H1 (cell line): ENCODE results near the gene SPIRE2. TPM values are rescaled to one million over a fixed set of nuclear protein-coding genes. Genes with fewer than 3 reads are reported as not detected.

Source experiments
- CTCF ChIA-PET: fragments of 300-600 bp; sonication (Branson Sonifier 250); formaldehyde crosslinking; loops from one replicate; lab custom pipeline; 2021; ENCODE audit not compliant: partially characterized antibody; lab: Charles Lee
- POLR2A ChIA-PET: fragments of 300-600 bp; sonication (Branson Sonifier 250); formaldehyde crosslinking; loops from one replicate; lab custom pipeline; 2021; ENCODE audit warnings: inconsistent platforms; ENCODE audit not compliant: partially characterized antibody; lab: Charles Lee
- DNase-seq, 2 experiments: peaks; one replicate each; pipeline versions ENCODE4 v3.0.0 to v3.0.0-alpha.2; 2010 to 2022; ENCODE audit warnings: low spot score in 2 of 2, low read depth in 1 of 2, mixed read lengths in 1 of 2
- FAIRE-seq: peaks from 2 replicates; lab custom pipeline; 2011; peaks lifted over from hg19 to GRCh38; lab: Jason Lieb, UNC
- H2AFZ ChIP-seq: 2 replicates; pipeline ENCODE4 v1.8.1; 2012; ENCODE audit warnings: low read length, inconsistent platforms
- H2AK5ac ChIP-seq: 2 replicates; pipeline ENCODE4 v1.6.1; 2013; ENCODE audit warnings: low read depth, low read length
- H2BK120ac ChIP-seq: replicated peaks from 2 replicates; pipeline ENCODE3; 2013; ENCODE audit warnings: low read depth, low read length, inconsistent platforms
- H2BK12ac ChIP-seq: 2 replicates; pipeline ENCODE4 v1.6.1; 2013; ENCODE audit warnings: low read depth, low read length
- H2BK15ac ChIP-seq: 2 replicates; pipeline ENCODE4 v1.6.1; 2013; ENCODE audit warnings: low read length
- H2BK20ac ChIP-seq: 2 replicates; pipeline ENCODE4 v1.6.1; 2013; ENCODE audit warnings: low read length
- H2BK5ac ChIP-seq: 2 replicates; pipeline ENCODE4 v1.6.1; 2013; ENCODE audit warnings: low read depth, low read length
- H3K14ac ChIP-seq: 2 replicates; pipeline ENCODE4 v1.6.1; 2013; ENCODE audit warnings: inconsistent platforms; ENCODE audit not compliant: insufficient read length
- H3K18ac ChIP-seq: 2 replicates; pipeline ENCODE4 v1.6.1; 2013; ENCODE audit warnings: low read length; ENCODE audit errors: extremely low read depth
- H3K23ac ChIP-seq: 2 replicates; pipeline ENCODE4 v1.6.1; 2013; ENCODE audit warnings: inconsistent platforms; ENCODE audit not compliant: insufficient read length
- H3K23me2 ChIP-seq: 2 replicates; pipeline ENCODE4 v1.6.1; 2013; ENCODE audit warnings: low read depth, low read length
- H3K27ac ChIP-seq: 2 replicates; pipeline ENCODE4 v1.6.1; 2011; ENCODE audit warnings: low read depth, low read length, inconsistent platforms
- H3K27me3 ChIP-seq, 4 experiments: replicated peaks in 1 of 4; 1 replicate in 1 of 4; 2 replicates in 3 of 4; pipeline versions ENCODE4 v1.6.1 to v1.8.1; 2011 to 2013; ENCODE audit warnings: low read length in 3 of 4, mild to moderate bottlenecking in 3 of 4, inconsistent platforms in 2 of 4, mixed read lengths in 2 of 4, moderate library complexity in 1 of 4; ENCODE audit not compliant: control insufficient read depth in 3 of 4, insufficient read depth in 3 of 4; ENCODE audit errors: extremely low read depth in 1 of 4
- H3K36me3 ChIP-seq, 4 experiments: 2 replicates each; pipeline versions ENCODE4 v1.6.1 to v1.8.1; 2011 to 2013; ENCODE audit warnings: mild to moderate bottlenecking in 4 of 4, low read length in 3 of 4, moderate library complexity in 2 of 4, control low read depth in 1 of 4, inconsistent platforms in 1 of 4; ENCODE audit not compliant: insufficient read depth in 4 of 4, control insufficient read depth in 2 of 4
- H3K4ac ChIP-seq: replicated peaks from 2 replicates; pipeline ENCODE3; 2013; ENCODE audit warnings: low read length, low read depth, mixed read lengths, inconsistent platforms; ENCODE audit not compliant: insufficient read length
- H3K4me1 ChIP-seq, 4 experiments: replicated peaks in 1 of 4; 1 replicate in 1 of 4; 2 replicates in 3 of 4; pipeline versions ENCODE4 v1.6.1 to v1.8.1; 2011 to 2013; ENCODE audit warnings: low read length in 3 of 4, inconsistent platforms in 2 of 4, mixed read lengths in 1 of 4; ENCODE audit not compliant: insufficient read depth in 4 of 4, control insufficient read depth in 3 of 4
- H3K4me2 ChIP-seq, 2 experiments: 2 replicates each; pipeline versions ENCODE4 v1.6.1 to v1.8.1; 2011 to 2013; ENCODE audit warnings: low read depth in 2 of 2, low read length in 2 of 2, control low read depth in 1 of 2, inconsistent platforms in 1 of 2, mild to moderate bottlenecking in 1 of 2; ENCODE audit not compliant: insufficient read depth in 1 of 2
- H3K4me3 ChIP-seq, 4 experiments: fragments of 200-600, 300-600 bp in 1 of 4; sonication (generic), shearing (Covaris generic), sonication (Bioruptor Twin) in 1 of 4; 2 replicates each; pipeline versions ENCODE4 v1.5.1 to v1.8.1; 2011 to 2016; ENCODE audit warnings: low read length in 4 of 4, low read depth in 3 of 4, control low read depth in 2 of 4, inconsistent platforms in 2 of 4, mild to moderate bottlenecking in 2 of 4, mixed read lengths in 1 of 4, moderate library complexity in 1 of 4; ENCODE audit not compliant: insufficient read depth in 2 of 4; ENCODE audit errors: extremely low read depth in 1 of 4
- H3K56ac ChIP-seq: replicated peaks from 2 replicates; pipeline ENCODE3; 2013; ENCODE audit warnings: low read depth, mild to moderate bottlenecking, mixed read lengths, low read length, inconsistent platforms; ENCODE audit not compliant: insufficient read length
- H3K79me1 ChIP-seq: 2 replicates; pipeline ENCODE4 v1.6.1; 2013; ENCODE audit warnings: low read depth, low read length, control low read depth
- H3K79me2 ChIP-seq, 2 experiments: 2 replicates each; pipeline versions ENCODE4 v1.6.1 to v1.8.1; 2012 to 2013; ENCODE audit warnings: low read length in 2 of 2, mild to moderate bottlenecking in 2 of 2, inconsistent platforms in 1 of 2; ENCODE audit not compliant: insufficient read depth in 2 of 2, control insufficient read depth in 1 of 2
- H3K9ac ChIP-seq, 4 experiments: replicated peaks in 1 of 4; 1 replicate in 1 of 4; 2 replicates in 3 of 4; pipeline versions ENCODE4 v1.6.1 to v1.8.1; 2011 to 2013; ENCODE audit warnings: low read depth in 3 of 4, low read length in 3 of 4, control low read depth in 2 of 4, mild to moderate bottlenecking in 2 of 4, moderate library complexity in 2 of 4, inconsistent platforms in 1 of 4; ENCODE audit errors: extremely low read depth in 1 of 4
- H3K9me3 ChIP-seq, 2 experiments: 2 replicates each; pipeline versions ENCODE4 v1.6.1 to v1.8.1; 2012 to 2013; ENCODE audit warnings: mild to moderate bottlenecking in 2 of 2, moderate library complexity in 2 of 2, control low read depth in 1 of 2, inconsistent platforms in 1 of 2, low read depth in 1 of 2, low read length in 1 of 2, mixed read lengths in 1 of 2; ENCODE audit not compliant: insufficient read depth in 2 of 2
- H4K20me1 ChIP-seq, 2 experiments: replicated peaks in 1 of 2; 2 replicates each; pipeline versions ENCODE3 to v1.8.1; 2011 to 2013; ENCODE audit warnings: inconsistent platforms in 2 of 2, low read length in 2 of 2, mild to moderate bottlenecking in 1 of 2; ENCODE audit not compliant: insufficient read depth in 2 of 2, control insufficient read depth in 1 of 2
- H4K5ac ChIP-seq: 2 replicates; pipeline ENCODE4 v1.6.1; 2013; ENCODE audit warnings: low read length, low read depth, mixed read lengths, inconsistent platforms; ENCODE audit not compliant: insufficient read length
- H4K8ac ChIP-seq: 2 replicates; pipeline ENCODE4 v1.8.0; 2013; ENCODE audit warnings: mild to moderate bottlenecking, moderate library complexity, low read length, inconsistent platforms; ENCODE audit not compliant: insufficient read depth; ENCODE audit errors: extremely low read depth
- H4K91ac ChIP-seq: replicated peaks from 2 replicates; pipeline ENCODE3; 2013; ENCODE audit warnings: low read length, mixed read lengths, inconsistent platforms; ENCODE audit not compliant: insufficient read length
- CHD1 ChIP-seq: IDR thresholded peaks from 2 replicates; pipeline ENCODE4 v1.6.1; 2012; ENCODE audit warnings: low read depth, low read length, improper control_type of control experiment
- EP300 ChIP-seq, 2 experiments: IDR thresholded peaks; 1 replicate in 1 of 2; 2 replicates in 1 of 2; pipeline ENCODE4 v1.6.1; 2011 to 2012; ENCODE audit warnings: low read depth in 2 of 2, low read length in 2 of 2, mild to moderate bottlenecking in 2 of 2, borderline replicate concordance in 1 of 2, inconsistent platforms in 1 of 2, moderate library complexity in 1 of 2
- MAFK ChIP-seq: IDR thresholded peaks from 2 replicates; pipeline ENCODE4 v1.6.1; 2012; ENCODE audit warnings: low read depth, mild to moderate bottlenecking, improper control_type of control experiment, low read length
- PHF8 ChIP-seq: fragments of 200-600 bp; sonication (generic); conservative IDR thresholded peaks from 2 replicates; pipeline ENCODE4 v1.7.1; 2012; ENCODE audit warnings: low read depth, mild to moderate bottlenecking, inconsistent platforms, low read length, moderate library complexity
- POLR2A ChIP-seq, 2 experiments: IDR thresholded peaks; 1 replicate in 1 of 2; 2 replicates in 1 of 2; pipeline ENCODE4 v1.6.1; 2011; ENCODE audit warnings: low read depth in 2 of 2, low read length in 2 of 2, mild to moderate bottlenecking in 2 of 2; ENCODE audit errors: control extremely low read depth in 1 of 2
- SP1 ChIP-seq: IDR thresholded peaks from 2 replicates; pipeline ENCODE4 v1.6.1; 2011; ENCODE audit warnings: low read depth, low read length
- TAF1 ChIP-seq: IDR thresholded peaks from 2 replicates; pipeline ENCODE4 v1.6.1; 2011; ENCODE audit warnings: mild to moderate bottlenecking, low read depth, low read length
- TBP ChIP-seq: IDR thresholded peaks from 2 replicates; pipeline ENCODE4 v1.6.1; 2011; ENCODE audit warnings: low read depth, low read length, improper control_type of control experiment
- TEAD4 ChIP-seq: IDR thresholded peaks from 2 replicates; pipeline ENCODE4 v1.6.1; 2012; ENCODE audit warnings: low read depth, low read length, inconsistent platforms, mixed read lengths
- USF2 ChIP-seq: IDR thresholded peaks from 2 replicates; pipeline ENCODE4 v1.6.1; 2011; ENCODE audit warnings: low read length, improper control_type of control experiment
- YY1 ChIP-seq: IDR thresholded peaks from 2 replicates; pipeline ENCODE4 v1.6.1; 2011; ENCODE audit warnings: low read depth, mild to moderate bottlenecking, low read length
- WGBS, 2 experiments: shearing (Covaris generic) in 1 of 2; methylation state at CpG; one replicate each; pipeline versions ENCODE4 v1.1.6 to v1.1.7; 2013 to 2015; ENCODE audit warnings: low lambda C conversion rate in 2 of 2, mixed read lengths in 2 of 2, inconsistent platforms in 1 of 2, low coverage in 1 of 2, missing lambda C conversion rate in 1 of 2; ENCODE audit not compliant: insufficient replicate concordance in 2 of 2, insufficient coverage in 1 of 2, insufficient read length in 1 of 2; ENCODE audit errors: extremely low coverage in 1 of 2, missing lambda C conversion rate in 1 of 2; 5-methylcytosine and 5-hydroxymethylcytosine counted together
- polyA plus RNA-seq, 7 experiments: library from polyadenylated mRNA; depleted of rRNA in 3 of 7; stranded (reverse) in 5 of 7; unstranded in 2 of 7; fragments of >200 nt in 5 of 7; fragments of 200-250 nt in 2 of 7; gene quantifications; 1 replicate in 5 of 7; 2 replicates in 1 of 7; 4 replicates in 1 of 7; pipeline versions ENCODE4 v1.2.1 to v1.2.3, GENCODE V29; 2011 to 2013; ENCODE audit warnings: missing spikeins in 2 of 7, mixed read lengths in 2 of 7
- total RNA-seq: library from RNA; stranded (reverse); fragmentation: NEBNext Ultra II Directional; extraction: Animal tissue kit (Norgen Biotek cat#: 25700); gene quantifications from 2 replicates; pipeline ENCODE4 v1.2.1, GENCODE V29; 2021
- TF ChIP-seq, protein P1 (sequence below): IDR thresholded peaks from 2 replicates; pipeline ENCODE4 v1.6.1; 2012; ENCODE audit warnings: inconsistent platforms

The SPIRE2 gene
- total and polyA plus RNA-seq, 2 of the 8 experiments (the other 6 are each of a cell fraction or from before 2014, with no cell fraction given) = 7.4 to 15.4 TPM

DNA sequence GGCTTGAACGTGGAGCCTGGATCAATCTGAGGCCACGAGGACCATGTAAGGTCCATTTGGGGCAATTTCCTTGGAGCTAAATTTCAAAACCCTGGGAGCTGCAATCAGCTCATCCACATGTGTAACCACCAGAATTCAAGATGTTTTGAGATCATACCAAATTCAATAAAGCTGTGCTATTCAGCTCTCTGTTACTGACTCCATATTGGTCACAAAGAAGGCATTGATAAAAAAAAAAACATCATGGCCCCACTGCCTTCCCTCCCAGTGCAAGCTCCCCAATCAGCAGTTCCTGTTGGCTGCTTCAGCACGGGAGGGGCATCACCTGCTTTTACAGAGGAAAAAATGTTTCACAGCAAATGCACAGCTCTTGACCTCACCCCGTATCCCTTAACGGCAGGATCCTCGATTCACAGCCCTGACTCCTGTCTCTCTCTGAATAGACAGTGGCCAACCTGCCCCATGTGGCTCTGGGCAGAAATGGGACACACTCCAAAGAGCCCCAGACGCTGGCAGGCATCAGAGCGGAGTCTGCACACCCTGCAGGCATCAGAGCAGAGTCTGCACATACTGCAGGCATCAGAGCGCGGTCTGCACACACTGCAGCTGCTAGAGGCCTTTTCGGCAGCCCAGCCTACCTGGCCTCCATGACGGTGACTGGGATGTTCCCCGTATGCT, 48.9 kb upstream of the SPIRE2 start:
- no peak overlapping the region for H4K5ac ChIP-seq
- H2BK12ac ChIP-seq = no peak overlapping the region
- no peak overlapping the region for H2BK15ac ChIP-seq
- FAIRE-seq = no peak
- H3K56ac ChIP-seq = no peak overlapping the region
- POLR2A ChIA-PET = interaction anchor here (0.6 to 1.3 kb wide), 5 partner anchors 10 to 48 kb away, joined by 3 to 7 read pairs (median 3); no protein-coding TSS in a partner anchor
- H3K9ac ChIP-seq = no peak overlapping the region
- H2BK120ac ChIP-seq = no peak overlapping the region
- no peak overlapping the region for H3K4me3 ChIP-seq
- H3K23me2 ChIP-seq = no peaks in the 10 kb centered on the region
- H3K14ac ChIP-seq = no peak overlapping the region
- H4K20me1 ChIP-seq = peaks cover 4 to 5% of the 10 kb centered on the region in 2 experiments
- no peak overlapping the region for H3K4me2 ChIP-seq
- no peak overlapping the region for H3K23ac ChIP-seq
- no peak overlapping the region for H4K8ac ChIP-seq
- 93% methylated on average over 13 of the region's 13 CpGs; no CpG with 5 or more reads in 1 of the 2 experiments for WGBS, 2 experiments
- H3K36me3 ChIP-seq = peaks cover 23 to 69% (median 47%) of the 10 kb centered on the region in 4 experiments
- H2BK20ac ChIP-seq = no peak overlapping the region
- no peak overlapping the region for H4K91ac ChIP-seq
- no peaks in the 10 kb centered on the region for H3K27me3 ChIP-seq
- no peak overlapping the region for H3K27ac ChIP-seq
- no peak for DNase-seq
- no peaks in the 10 kb centered on the region for H3K9me3 ChIP-seq
- no peak overlapping the region; the same call in 1 of the 2 replicates for H2BK5ac ChIP-seq
- no peak overlapping the region for H3K18ac ChIP-seq
- no peaks in the 10 kb centered on the region for H3K79me2 ChIP-seq
- H2AFZ ChIP-seq = no peak overlapping the region
- H3K4ac ChIP-seq = no peak overlapping the region
- no peak overlapping the region for H2AK5ac ChIP-seq
- H3K79me1 ChIP-seq = no peaks in the 10 kb centered on the region
- CTCF ChIA-PET = interaction anchor here (0.9 to 2.5 kb wide), 6 partner anchors 10 to 26 kb away, joined by 3 to 8 read pairs (median 5); no protein-coding TSS in a partner anchor
- H3K4me1 ChIP-seq = peaks cover 0 to 6% (median 2%) of the 10 kb centered on the region in 4 experiments; a peak in 4 of 7 replicates
- TF ChIP-seq TEAD4 = no peak
- no peak for TF ChIP-seq CHD1
- TF ChIP-seq USF2 = no peak
- TF ChIP-seq PHF8 = no peak
- TF ChIP-seq YY1 = no peak
- TF ChIP-seq, protein P1, sequence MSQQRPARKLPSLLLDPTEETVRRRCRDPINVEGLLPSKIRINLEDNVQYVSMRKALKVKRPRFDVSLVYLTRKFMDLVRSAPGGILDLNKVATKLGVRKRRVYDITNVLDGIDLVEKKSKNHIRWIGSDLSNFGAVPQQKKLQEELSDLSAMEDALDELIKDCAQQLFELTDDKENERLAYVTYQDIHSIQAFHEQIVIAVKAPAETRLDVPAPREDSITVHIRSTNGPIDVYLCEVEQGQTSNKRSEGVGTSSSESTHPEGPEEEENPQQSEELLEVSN = no peak
- no peak for TF ChIP-seq TBP
- no peak for TF ChIP-seq POLR2A (IDR thresholded peaks at IDR 0.05; ENCODE audit: control extremely low read depth in 1 of 2, low read depth in 2 of 2, low read length in 2 of 2)
- no peak for TF ChIP-seq EP300 (IDR thresholded peaks at IDR 0.05; ENCODE audit: borderline replicate concordance in 1 of 2, low read depth in 2 of 2, low read length in 2 of 2)
- TF ChIP-seq SP1 = no peak
- TF ChIP-seq TAF1 = no peak
- TF ChIP-seq MAFK = no peak
